Dedifferentiated amniotic fluid mesenchymal stem cell (primary cell): Measurements from ENCODE around the gene DNAH10.
"Not testable (repeated sequence)": the region's sequence is repeated elsewhere in the genome, so short reads cannot be mapped to it uniquely, and the experiment has no call there.

Source experiments
- DNase-seq: peaks from one replicate; pipeline ENCODE4 v3.0.0-alpha.2; 2016; ENCODE audit errors: extremely low spot score

DNAH10 gene

GRCh38 chr12:123934829-123935228 lies 172.7 kb downstream of the DNAH10 start:
- no peak for DNase-seq

- no peak for DNase-seq
Observed at GRCh38 chr12:123935956-123936355, 173.9 kb downstream of the DNAH10 start.

GRCh38 chr12:123936471-123936870 lies 174.4 kb downstream of the DNAH10 start:
- no peak for DNase-seq

- no peak for DNase-seq
Observed at GRCh38 chr12:123936956-123937706, 175.0 kb downstream of the DNAH10 start.

- no peak for DNase-seq
Observed at GRCh38 chr12:123937707-123938591, 175.8 kb downstream of the DNAH10 start.

GRCh38 chr12:123938679-123939480 lies 176.8 kb downstream of the DNAH10 start:
- no peak for DNase-seq

- DNase-seq, result no peak
Observed at GRCh38 chr12:123939716-123940626, 177.9 kb downstream of the DNAH10 start.

GRCh38 chr12:123940627-123940966 lies 178.5 kb downstream of the DNAH10 start:
- DNase-seq, result no peak

- no peak for DNase-seq
Observed at GRCh38 chr12:123941000-123941399, 178.9 kb downstream of the DNAH10 start.

- no peak for DNase-seq
Observed at GRCh38 chr12:123941624-123942237, 179.6 kb downstream of the DNAH10 start.

- DNase-seq, result peak; percentile 75
Observed at GRCh38 chr12:123942238-123942653, 180.1 kb downstream of the DNAH10 start.

- no peak for DNase-seq
Observed at GRCh38 chr12:123942911-123943648, 181.0 kb downstream of the DNAH10 start.

- DNase-seq, result no peak
Observed at GRCh38 chr12:123943816-123944215, 181.7 kb downstream of the DNAH10 start.

GRCh38 chr12:123944696-123945095 lies 182.6 kb downstream of the DNAH10 start:
- no peak for DNase-seq

- DNase-seq, result no peak
Observed at GRCh38 chr12:123945287-123946151, 183.4 kb downstream of the DNAH10 start.

- DNase-seq, result no peak
Observed at GRCh38 chr12:123946152-123946515, 184.0 kb downstream of the DNAH10 start.

- DNase-seq, result not testable (repeated sequence)
Observed at GRCh38 chr12:123946516-123947505, 184.7 kb downstream of the DNAH10 start.

- not testable (repeated sequence) for DNase-seq
Observed at GRCh38 chr12:123947531-123947930, 185.4 kb downstream of the DNAH10 start.
